OCI-LY1 (cell line): ENCODE data around the gene FAM83D.

Experiments
- H2AFZ ChIP-seq: fragments of 200-600 bp; sonication (generic), shearing (Covaris generic); 2 replicates; pipeline ENCODE4 v1.6.0; 2014; ENCODE audit warnings: antibody characterized with exemption, mild to moderate bottlenecking, low read length
- H3F3A ChIP-seq: fragments of 200-600 bp; sonication (generic), shearing (Covaris generic); 2 replicates; pipeline ENCODE4 v1.6.0; 2014; ENCODE audit warnings: mild to moderate bottlenecking, antibody characterized with exemption, low read length, moderate library complexity; ENCODE audit not compliant: insufficient read depth
- H3K27ac ChIP-seq: fragments of 200-600 bp; sonication (generic); 2 replicates; pipeline ENCODE4 v1.5.1; 2014; ENCODE audit warnings: low read length, mixed run types, mild to moderate bottlenecking, low read depth; ENCODE audit not compliant: poor library complexity, severe bottlenecking
- H3K27me3 ChIP-seq: fragments of 200-600 bp; sonication (generic); 2 replicates; pipeline ENCODE4 v1.6.0; 2014; ENCODE audit warnings: antibody characterized with exemption, mild to moderate bottlenecking, low read length, moderate library complexity; ENCODE audit not compliant: insufficient read depth
- H3K36me3 ChIP-seq: fragments of 200-600 bp; sonication (generic); 2 replicates; pipeline ENCODE4 v1.6.1; 2014; ENCODE audit warnings: mild to moderate bottlenecking, antibody characterized with exemption, low read length, moderate library complexity, mixed read lengths; ENCODE audit not compliant: insufficient read depth
- H3K4me1 ChIP-seq: fragments of 200-600 bp; sonication (generic); 2 replicates; pipeline ENCODE4 v1.5.1; 2014; ENCODE audit warnings: mild to moderate bottlenecking, low read length, moderate library complexity; ENCODE audit not compliant: insufficient read depth, severe bottlenecking
- H3K4me2 ChIP-seq: fragments of 200-600 bp; sonication (generic), shearing (Covaris generic); 2 replicates; pipeline ENCODE4 v1.6.1; 2014; ENCODE audit warnings: low read length
- H3K4me3 ChIP-seq: fragments of 200-600 bp; sonication (generic); 2 replicates; pipeline ENCODE4 v1.5.1; 2014; ENCODE audit warnings: low read length, low read depth, mild to moderate bottlenecking, mixed read lengths; ENCODE audit not compliant: poor library complexity, severe bottlenecking
- H3K79me2 ChIP-seq: fragments of 200-600 bp; shearing (Covaris generic); 2 replicates; pipeline ENCODE4 v1.6.1; 2016; ENCODE audit warnings: mixed run types, low read length, mixed read lengths; ENCODE audit not compliant: insufficient read depth
- H3K9ac ChIP-seq: fragments of 200-600 bp; sonication (generic), shearing (Covaris generic); 2 replicates; pipeline ENCODE4 v1.6.1; 2014; ENCODE audit warnings: mild to moderate bottlenecking, low read length, mixed read lengths
- H3K9me2 ChIP-seq: fragments of 200-600 bp; sonication (generic), shearing (Covaris generic); 2 replicates; pipeline ENCODE4 v1.6.1; 2014; ENCODE audit warnings: low read depth, mild to moderate bottlenecking, low read length, mixed read lengths
- H3K9me3 ChIP-seq: fragments of 200-600 bp; shearing (Covaris generic); 2 replicates; pipeline ENCODE4 v1.6.1; 2014; ENCODE audit warnings: low read length, mixed read lengths
- H4K20me1 ChIP-seq: fragments of 200-600 bp; sonication (generic), shearing (Covaris generic); 2 replicates; pipeline ENCODE4 v1.6.0; 2016; ENCODE audit warnings: mild to moderate bottlenecking, low read length; ENCODE audit not compliant: insufficient read depth
- EZH2 ChIP-seq: fragments of 200-600 bp; sonication (generic), shearing (Covaris generic); IDR thresholded peaks from 2 replicates; pipeline ENCODE4 v1.8.0; 2017; ENCODE audit warnings: borderline replicate concordance, mixed run types, mild to moderate bottlenecking, antibody characterized with exemption, low read length, moderate library complexity, mixed read lengths
- TF ChIP-seq, protein P1 (sequence below): fragments of 200-600 bp; sonication (generic), shearing (Covaris generic); IDR thresholded peaks from 2 replicates; pipeline ENCODE4 v1.5.1; 2017; ENCODE audit warnings: mild to moderate bottlenecking, antibody characterized with exemption, low read length, moderate library complexity, mixed read lengths

Gene FAM83D

GRCh38 chr20:38985603-38986170, 59.5 kb downstream of the FAM83D start:
- Histone ChIP-seq H3K9ac (no peak overlapping the region), H3K27ac (no peak overlapping the region), H2AFZ (no peak overlapping the region), H3K4me3 (no peak overlapping the region), H3K4me1 (peaks cover 13% of the 10 kb centered on the region), H3K4me2 (no peak overlapping the region), H3F3A (no peaks in the 10 kb centered on the region), H4K20me1 (no peaks in the 10 kb centered on the region), H3K79me2 (no peaks in the 10 kb centered on the region), H3K9me2 (no peaks in the 10 kb centered on the region), H3K9me3 (peaks cover 4% of the 10 kb centered on the region; the same call in 1 of the 2 replicates), H3K36me3 (peaks cover 34% of the 10 kb centered on the region), H3K27me3 (no peaks in the 10 kb centered on the region)
- TF ChIP-seq, protein P1, sequence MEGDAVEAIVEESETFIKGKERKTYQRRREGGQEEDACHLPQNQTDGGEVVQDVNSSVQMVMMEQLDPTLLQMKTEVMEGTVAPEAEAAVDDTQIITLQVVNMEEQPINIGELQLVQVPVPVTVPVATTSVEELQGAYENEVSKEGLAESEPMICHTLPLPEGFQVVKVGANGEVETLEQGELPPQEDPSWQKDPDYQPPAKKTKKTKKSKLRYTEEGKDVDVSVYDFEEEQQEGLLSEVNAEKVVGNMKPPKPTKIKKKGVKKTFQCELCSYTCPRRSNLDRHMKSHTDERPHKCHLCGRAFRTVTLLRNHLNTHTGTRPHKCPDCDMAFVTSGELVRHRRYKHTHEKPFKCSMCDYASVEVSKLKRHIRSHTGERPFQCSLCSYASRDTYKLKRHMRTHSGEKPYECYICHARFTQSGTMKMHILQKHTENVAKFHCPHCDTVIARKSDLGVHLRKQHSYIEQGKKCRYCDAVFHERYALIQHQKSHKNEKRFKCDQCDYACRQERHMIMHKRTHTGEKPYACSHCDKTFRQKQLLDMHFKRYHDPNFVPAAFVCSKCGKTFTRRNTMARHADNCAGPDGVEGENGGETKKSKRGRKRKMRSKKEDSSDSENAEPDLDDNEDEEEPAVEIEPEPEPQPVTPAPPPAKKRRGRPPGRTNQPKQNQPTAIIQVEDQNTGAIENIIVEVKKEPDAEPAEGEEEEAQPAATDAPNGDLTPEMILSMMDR: no peak
- TF ChIP-seq EZH2: no peak

- no peaks in the 10 kb centered on the region for H4K20me1 ChIP-seq
- no peaks in the 10 kb centered on the region for H3K27me3 ChIP-seq
- peaks cover 13% of the 10 kb centered on the region for H3K4me1 ChIP-seq
- peaks cover 41% of the 10 kb centered on the region for H3K36me3 ChIP-seq
- no peak overlapping the region for H3K4me3 ChIP-seq
- TF ChIP-seq, protein P1: no peak
- H3K27ac ChIP-seq: no peak overlapping the region
- peaks cover 4% of the 10 kb centered on the region; the same call in 1 of the 2 replicates for H3K9me3 ChIP-seq
- H3K79me2 ChIP-seq: no peaks in the 10 kb centered on the region
- H2AFZ ChIP-seq: no peak overlapping the region
- no peak overlapping the region for H3K9ac ChIP-seq
- H3K4me2 ChIP-seq: no peak overlapping the region
- no peaks in the 10 kb centered on the region for H3K9me2 ChIP-seq
- H3F3A ChIP-seq: no peaks in the 10 kb centered on the region
Observed at GRCh38 chr20:38986663-38987062, 60.4 kb downstream of the FAM83D start.

DNA sequence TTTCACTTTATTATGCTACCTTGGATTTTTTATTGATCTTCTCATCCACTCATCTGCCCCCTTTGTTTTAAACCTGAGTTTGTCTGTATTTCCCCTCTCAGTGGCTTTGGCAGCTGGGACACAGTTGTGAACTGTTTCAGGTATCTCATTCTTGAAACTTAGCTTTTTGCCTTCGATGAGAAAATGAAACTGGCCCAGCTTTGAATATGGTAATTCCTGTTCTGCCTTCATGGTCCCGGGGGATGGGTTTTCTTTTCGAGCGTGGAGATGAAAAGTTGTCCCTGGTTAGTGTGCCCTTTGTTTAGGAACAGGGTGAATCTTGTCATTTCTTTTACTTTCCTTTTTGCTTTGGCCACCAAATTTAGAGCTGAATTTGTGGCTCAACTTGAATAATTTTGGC, 61.6 kb downstream of the FAM83D start:
- H2AFZ ChIP-seq: no peak overlapping the region
- H3K4me3 ChIP-seq: no peak overlapping the region
- TF ChIP-seq, protein P1: no peak
- TF ChIP-seq EZH2: no peak
- H3K4me2 ChIP-seq: no peak overlapping the region
- no peak overlapping the region for H3K9ac ChIP-seq
- H3K79me2 ChIP-seq: no peaks in the 10 kb centered on the region
- peaks cover 48% of the 10 kb centered on the region for H3K36me3 ChIP-seq
- H3K27me3 ChIP-seq: no peaks in the 10 kb centered on the region
- no peaks in the 10 kb centered on the region for H3F3A ChIP-seq
- H3K9me3 ChIP-seq: peaks cover 4% of the 10 kb centered on the region; the same call in 1 of the 2 replicates
- H3K4me1 ChIP-seq: peaks cover 13% of the 10 kb centered on the region
- H4K20me1 ChIP-seq: no peaks in the 10 kb centered on the region
- no peak overlapping the region for H3K27ac ChIP-seq
- H3K9me2 ChIP-seq: no peaks in the 10 kb centered on the region
